Right cardiac atrium (tissue), 5 donors: ENCODE measurements around the gene RDH5. TPM values are rescaled to one million over a fixed set of nuclear protein-coding genes. Genes with fewer than 3 reads are reported as not detected.
"Not testable (repeated sequence)": the region's sequence is repeated elsewhere in the genome, so short reads cannot be mapped to it uniquely, and the experiment has no call there.

Experiments used
- ATAC-seq, 2 donors: fragments of 200-7000 bp; cut with Tn5 transposase; one replicate each; pipeline versions ENCODE4 v1.8.0 to v1.9.1; 2020; ENCODE audit warnings: moderate library complexity in 2 of 2, mild to moderate bottlenecking in 1 of 2
- DNase-seq, 3 donors: peaks; one replicate each; pipeline ENCODE4 v3.0.0-alpha.2; 2020
- H3K27ac ChIP-seq: one replicate; pipeline ENCODE4 v1.5.1; 2013; ENCODE audit warnings: mild to moderate bottlenecking, low read length, control low read depth, moderate library complexity
- H3K27me3 ChIP-seq: one replicate; pipeline ENCODE4 v1.6.1; 2013; ENCODE audit not compliant: control insufficient read depth, insufficient read depth
- H3K4me1 ChIP-seq: one replicate; pipeline ENCODE4 v1.6.1; 2013; ENCODE audit warnings: low read length; ENCODE audit not compliant: control insufficient read depth, insufficient read depth
- H3K4me3 ChIP-seq: one replicate; pipeline ENCODE4 v1.5.1; 2013; ENCODE audit warnings: low read length, control low read depth
- H3K9me3 ChIP-seq: one replicate; pipeline ENCODE4 v1.6.1; 2013; ENCODE audit warnings: low read length; ENCODE audit not compliant: control insufficient read depth
- WGBS: extraction: QIAGEN DNeasy Blood & Tissue Kit; methylation state at CpG from one replicate; pipeline ENCODE4 v1.1.7; 2013; 5-methylcytosine and 5-hydroxymethylcytosine counted together
- intact Hi-C, 4 donors: fragments of 100-400 bp; cut with DNase I; formaldehyde crosslinking; loops; one replicate each; pipeline versions ENCODE4 v1.11.0 to v1.14.0; 2022 to 2023
- polyA plus RNA-seq: library from polyadenylated mRNA; stranded (reverse); fragments of 200-250 nt; gene quantifications from one replicate; pipeline ENCODE4 v1.2.3, GENCODE V29; 2013
- total RNA-seq, 4 donors: library from RNA; stranded (reverse); fragmentation: NEBNext Ultra II Directional; extraction: Animal tissue kit (Norgen Biotek cat#: 25700); gene quantifications; one replicate each; pipeline ENCODE4 v1.2.1, GENCODE V29; 2021
- donor health status: healthy with polysubstance abuse.
- donor health status: DM: no; HTN: yes; CAD: no.
- donor health status: DM: no; HTN: no; CAD: no.
- donor health status: DM: no; HTN: yes; CAD: no; lungs with severe emphysema.
- donor health status: DM: yes; HTN: yes; CAD: no.

RDH5 gene
- total and polyA plus RNA-seq, 5 donors: 15.9 to 27.7 (median 24.1) TPM

GRCh38 chr12:55755246-55755645 lies 35.1 kb downstream of the RDH5 start:
- ATAC-seq (no peak), DNase-seq (no peak)
- Histone ChIP-seq H3K27ac (no peak overlapping the region), H3K27me3 (no peaks in the 10 kb centered on the region), H3K4me3 (no peak overlapping the region), H3K4me1 (peaks cover 1% of the 10 kb centered on the region), H3K9me3 (no peaks in the 10 kb centered on the region)
- 45% methylated on average over 2 of the region's 2 CpGs for WGBS
- intact Hi-C loops: no loop called here

GRCh38 chr12:55757701-55758100 lies 37.5 kb downstream of the RDH5 start:
- no peaks in the 10 kb centered on the region for H3K4me1 ChIP-seq
- DNase-seq: no peak
- H3K27me3 ChIP-seq: no peaks in the 10 kb centered on the region
- 79% methylated on average over 2 of the region's 2 CpGs for WGBS
- no peak for ATAC-seq
- intact Hi-C loops: no loop called here
- no peaks in the 10 kb centered on the region for H3K9me3 ChIP-seq
- no peak overlapping the region for H3K27ac ChIP-seq
- H3K4me3 ChIP-seq: no peak overlapping the region

GRCh38 chr12:55758575-55758974 lies 38.4 kb downstream of the RDH5 start:
- H3K27ac ChIP-seq, H3K27me3 ChIP-seq, ATAC-seq, H3K9me3 ChIP-seq, intact Hi-C loops, H3K4me3 ChIP-seq, H3K4me1 ChIP-seq, DNase-seq: not testable (repeated sequence)
- WGBS: 99% methylated on average over 4 of the region's 4 CpGs

- ATAC-seq: no peak
- no peaks in the 10 kb centered on the region for H3K9me3 ChIP-seq
Measured at GRCh38 chr12:55760663-55761062, 40.5 kb downstream of the RDH5 start.

GRCh38 chr12:55762646-55763045 lies 42.5 kb downstream of the RDH5 start:
- Histone ChIP-seq H3K9me3 (no peaks in the 10 kb centered on the region), H3K4me3 (no peak overlapping the region), H3K27me3 (no peaks in the 10 kb centered on the region), H3K27ac (no peak overlapping the region), H3K4me1 (no peaks in the 10 kb centered on the region)
- intact Hi-C loops: no loop called here
- ATAC-seq (no peak), DNase-seq (no peak)

More at GRCh38 chr12:55760663-55761062, 40.5 kb downstream of the RDH5 start:
- H3K4me1 ChIP-seq: no peaks in the 10 kb centered on the region
- 96% methylated on average over 6 of the region's 6 CpGs for WGBS
- no peaks in the 10 kb centered on the region for H3K27me3 ChIP-seq
- H3K4me3 ChIP-seq: no peak overlapping the region
- intact Hi-C loops: no loop called here
- no peak for DNase-seq
- no peak overlapping the region for H3K27ac ChIP-seq

- Histone ChIP-seq H3K4me3 (no peak overlapping the region), H3K27ac (no peak overlapping the region), H3K4me1 (no peaks in the 10 kb centered on the region), H3K9me3 (no peaks in the 10 kb centered on the region), H3K27me3 (no peaks in the 10 kb centered on the region)
- ATAC-seq: no peak
- intact Hi-C loops: no loop called here
- no peak for DNase-seq
- WGBS: 80% methylated on average over 5 of the region's 5 CpGs
Measured at GRCh38 chr12:55765736-55766290, 45.6 kb downstream of the RDH5 start.

- H3K4me3 ChIP-seq: no peak overlapping the region
- intact Hi-C loops: no loop called here
Measured at GRCh38 chr12:55767156-55767555, 47.0 kb downstream of the RDH5 start.

GRCh38 chr12:55771736-55772135 lies 51.5 kb downstream of the RDH5 start:
- Histone ChIP-seq H3K27ac (no peak overlapping the region), H3K4me1 (no peaks in the 10 kb centered on the region), H3K27me3 (no peaks in the 10 kb centered on the region), H3K9me3 (no peaks in the 10 kb centered on the region), H3K4me3 (no peak overlapping the region)
- DNase-seq (no peak), ATAC-seq (no peak)
- 67% methylated on average over 6 of the region's 6 CpGs for WGBS
- intact Hi-C loops: no loop called here

More at GRCh38 chr12:55767156-55767555, 47.0 kb downstream of the RDH5 start:
- no peak for DNase-seq
- WGBS: 97% methylated on average over 4 of the region's 4 CpGs
- Histone ChIP-seq H3K27me3 (no peaks in the 10 kb centered on the region), H3K9me3 (no peaks in the 10 kb centered on the region), H3K27ac (no peak overlapping the region), H3K4me1 (no peaks in the 10 kb centered on the region)
- ATAC-seq: no peak

Other genes with a start within 250 kb of the RDH5 start
- gene OR6C68, start 228.0 kb upstream of the RDH5 start, total RNA-seq: not detected
- not detected for gene OR6C68, start 228.0 kb upstream of the RDH5 start, polyA plus RNA-seq
- not detected for gene OR6C4, start 170.8 kb upstream of the RDH5 start, total RNA-seq
- not detected for gene OR6C4, start 170.8 kb upstream of the RDH5 start, polyA plus RNA-seq
- not detected for gene OR2AP1, start 147.9 kb upstream of the RDH5 start, total RNA-seq
- not detected for gene OR2AP1, start 147.9 kb upstream of the RDH5 start, polyA plus RNA-seq
- 1 to 10 TPM; 1.3 to 2.9 (median 1.4) TPM for gene OR10P1, start 83.5 kb upstream of the RDH5 start, total RNA-seq
- 1.6 TPM for gene OR10P1, start 83.5 kb upstream of the RDH5 start, polyA plus RNA-seq
- gene ITGA7, start 12.5 kb upstream of the RDH5 start, total RNA-seq: 100 to 1,000 TPM; 465 to 674 (median 604) TPM
- gene ITGA7, start 12.5 kb upstream of the RDH5 start, polyA plus RNA-seq: 288 TPM
- gene BLOC1S1, start 4.3 kb upstream of the RDH5 start, total RNA-seq: 100 to 1,000 TPM; 134 to 149 (median 139) TPM
- 205 TPM for gene BLOC1S1, start 4.3 kb upstream of the RDH5 start, polyA plus RNA-seq
- 1,000 to 10,000 TPM; 1,076 to 1,430 (median 1,264) TPM for gene CD63, start 8.6 kb downstream of the RDH5 start, total RNA-seq
- 1,376 TPM for gene CD63, start 8.6 kb downstream of the RDH5 start, polyA plus RNA-seq
- gene GDF11, start 22.7 kb downstream of the RDH5 start, total RNA-seq: 10 to 100 TPM; 16.2 to 17.5 (median 16.7) TPM
- 11.5 TPM for gene GDF11, start 22.7 kb downstream of the RDH5 start, polyA plus RNA-seq
- gene SARNP, start 97.3 kb downstream of the RDH5 start, total RNA-seq: 10 to 100 TPM; 50.3 to 55.7 (median 52.7) TPM
- gene SARNP, start 97.3 kb downstream of the RDH5 start, polyA plus RNA-seq: 113 TPM
- 10 to 100 TPM; 13.8 to 23.2 (median 17.6) TPM for gene ORMDL2, start 97.6 kb downstream of the RDH5 start, total RNA-seq
- 23.8 TPM for gene ORMDL2, start 97.6 kb downstream of the RDH5 start, polyA plus RNA-seq
- 10 to 100 TPM; 19.0 to 24.1 (median 22.4) TPM for gene DNAJC14, start 109.2 kb downstream of the RDH5 start, total RNA-seq
- gene DNAJC14, start 109.2 kb downstream of the RDH5 start, polyA plus RNA-seq: 15.5 TPM
- gene MMP19, start 122.5 kb downstream of the RDH5 start, total RNA-seq: 10 to 100 TPM in 1 of 4 donors, 1 to 10 TPM in 3; 3.1 to 21.2 (median 5.6) TPM
- gene MMP19, start 122.5 kb downstream of the RDH5 start, polyA plus RNA-seq: 6.9 TPM
- gene PYM1, start 207.5 kb downstream of the RDH5 start, total RNA-seq: 10 to 100 TPM; 15.4 to 19.0 (median 16.9) TPM
- 25.7 TPM for gene PYM1, start 207.5 kb downstream of the RDH5 start, polyA plus RNA-seq
- 10 to 100 TPM; 11.3 to 25.9 (median 20.3) TPM for gene DGKA, start 210.8 kb downstream of the RDH5 start, total RNA-seq
- gene DGKA, start 210.8 kb downstream of the RDH5 start, polyA plus RNA-seq: 20.3 TPM
- gene PMEL, start 245.6 kb downstream of the RDH5 start, total RNA-seq: 1 to 10 TPM in 3 of 4 donors, under 1 TPM in 1; 0.86 to 2.2 (median 1.2) TPM
- 0.45 TPM for gene PMEL, start 245.6 kb downstream of the RDH5 start, polyA plus RNA-seq
- gene CDK2, start 246.4 kb downstream of the RDH5 start, total RNA-seq: 10 to 100 TPM; 12.7 to 17.2 (median 13.6) TPM
- gene CDK2, start 246.4 kb downstream of the RDH5 start, polyA plus RNA-seq: 8.1 TPM